GM18520 (cell line): ENCODE results near the gene HK1.
"Not testable (repeated sequence)": the region's sequence is repeated elsewhere in the genome, so short reads cannot be mapped to it uniquely, and the experiment has no call there.

Experiments used
- ATAC-seq: cut with Tn5 transposase; IDR thresholded peaks from one replicate; pipeline ENCODE4 v1.9.1; 2021; ENCODE audit not compliant: unreplicated experiment

Gene HK1

DNA sequence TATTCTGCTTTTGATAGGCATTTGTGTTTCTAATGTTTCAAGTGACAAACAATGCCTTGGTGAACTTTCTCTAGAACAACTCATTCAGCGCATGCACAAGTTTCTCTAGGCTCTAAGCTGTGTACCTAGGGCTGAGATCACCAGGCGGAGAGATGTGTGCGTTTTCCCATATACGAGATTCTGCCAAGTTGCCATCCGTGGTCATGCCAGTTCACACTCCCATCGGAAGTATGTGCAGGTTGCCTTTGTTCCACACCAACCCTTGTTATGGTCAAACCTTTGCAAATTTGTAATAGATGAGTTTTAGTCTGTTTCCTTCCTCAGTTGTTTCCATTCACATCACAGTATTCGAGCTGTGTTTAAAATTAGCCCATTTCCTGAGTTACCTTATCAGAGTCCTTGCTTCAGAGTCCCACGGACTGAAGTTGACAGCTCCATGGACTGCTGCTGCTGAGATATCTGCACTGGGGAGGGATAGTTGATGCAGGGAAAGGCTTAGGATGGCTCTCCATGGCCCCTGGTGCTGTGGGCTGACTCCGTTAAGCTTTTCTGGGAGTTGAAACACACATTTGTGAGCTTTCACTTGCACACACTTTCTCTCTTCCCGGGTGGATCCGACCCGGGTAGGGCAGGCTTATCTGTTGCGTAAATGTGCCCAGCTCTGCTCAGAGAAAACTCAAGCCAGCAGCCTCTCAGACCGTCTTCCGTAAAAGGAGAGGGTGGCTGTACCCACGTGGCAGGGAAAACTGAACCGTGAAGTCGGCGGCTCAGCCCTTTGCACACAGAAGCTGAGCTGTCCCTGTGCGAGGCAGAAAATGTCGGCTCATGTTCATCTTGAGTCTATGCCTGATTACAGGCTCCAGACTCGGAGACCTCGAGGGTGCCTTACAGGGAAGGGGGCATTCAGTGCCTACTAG lies 49.4 kb downstream of the HK1 start:
- ATAC-seq: peak; percentile 65

DNA sequence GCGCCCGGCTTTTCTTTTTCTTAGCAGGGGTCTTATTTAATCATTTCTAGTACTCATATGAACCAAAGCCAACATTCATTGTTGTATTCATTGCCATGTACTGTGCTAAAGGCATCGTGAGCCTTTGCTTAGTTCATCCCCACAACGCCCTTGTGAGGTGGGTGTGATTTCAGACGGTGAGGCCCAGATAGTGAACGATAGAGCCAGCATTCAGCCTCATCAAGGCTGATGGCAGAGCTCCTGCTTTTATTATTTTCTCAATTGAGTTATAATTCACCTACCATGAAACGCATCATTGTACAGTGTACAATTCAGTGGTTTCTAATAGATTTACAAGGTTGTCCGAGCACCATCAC lies 50.1 kb downstream of the HK1 start:
- ATAC-seq: no peak

DNA sequence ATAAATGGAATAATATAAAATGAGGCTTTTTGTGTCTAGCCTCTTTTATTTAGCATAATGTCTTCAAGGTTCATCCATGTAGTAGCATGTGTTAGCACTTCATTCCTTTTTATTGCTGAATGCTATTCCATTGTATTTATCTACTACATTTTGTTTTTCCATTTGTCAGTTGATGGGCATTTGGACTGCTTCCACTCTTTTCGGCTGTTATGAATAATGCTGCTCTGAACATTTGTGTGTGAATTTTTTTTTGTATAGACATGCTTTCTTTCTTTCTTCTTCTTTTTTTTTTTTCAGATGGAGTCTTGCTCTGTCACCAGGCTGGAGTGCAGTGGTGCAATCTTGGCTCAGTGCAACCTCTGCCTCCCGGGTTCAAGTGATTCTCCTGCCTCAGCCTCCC lies 50.6 kb downstream of the HK1 start:
- not testable (repeated sequence) for ATAC-seq

GRCh38 chr10:69329721-69330178 lies 51.5 kb downstream of the HK1 start:
- no peak for ATAC-seq

DNA sequence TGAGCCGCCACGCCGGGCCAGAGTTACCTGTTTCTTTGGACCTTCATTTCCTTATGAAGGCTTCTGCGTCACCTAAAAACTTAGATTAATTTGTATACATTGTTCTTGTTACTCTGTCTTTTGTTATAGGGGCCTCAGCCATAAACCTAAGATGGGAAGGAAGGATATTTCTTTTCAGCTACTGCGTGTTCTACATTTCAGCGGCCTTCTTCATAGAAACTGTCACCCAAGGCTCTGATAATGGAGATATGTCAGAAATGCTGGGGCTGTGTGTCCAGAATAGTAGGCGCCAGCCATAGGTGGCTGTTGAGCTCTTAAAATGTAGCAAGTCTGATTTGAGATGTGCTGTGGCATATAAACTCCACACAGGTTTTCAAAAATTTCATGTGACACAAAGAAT lies 52.9 kb downstream of the HK1 start:
- no peak for ATAC-seq

- no peak for ATAC-seq
Observed at GRCh38 chr10:69332278-69333010, 54.1 kb downstream of the HK1 start.

DNA sequence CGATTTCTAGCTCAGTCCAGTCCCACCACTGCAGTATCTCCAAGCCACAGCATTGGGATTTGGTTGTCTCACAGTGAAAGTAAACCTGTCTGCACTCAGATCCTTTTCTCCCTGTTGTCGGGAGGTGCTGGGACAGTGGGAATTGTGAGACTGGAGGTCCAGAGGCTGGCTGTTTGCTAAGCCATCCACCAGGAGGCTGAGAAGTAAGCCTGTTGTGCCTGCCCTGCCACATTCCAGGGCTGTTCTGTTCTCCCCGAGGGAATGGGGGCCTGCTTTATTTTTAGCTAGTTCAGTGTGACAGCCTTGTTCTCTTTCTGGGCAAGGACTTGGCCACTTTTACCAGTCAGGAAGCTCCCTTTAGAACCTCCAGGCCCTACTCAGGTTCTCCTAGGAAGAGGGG lies 54.9 kb downstream of the HK1 start:
- no peak for ATAC-seq

GRCh38 chr10:69333865-69334301 lies 55.6 kb downstream of the HK1 start:
- not testable (repeated sequence) for ATAC-seq

DNA sequence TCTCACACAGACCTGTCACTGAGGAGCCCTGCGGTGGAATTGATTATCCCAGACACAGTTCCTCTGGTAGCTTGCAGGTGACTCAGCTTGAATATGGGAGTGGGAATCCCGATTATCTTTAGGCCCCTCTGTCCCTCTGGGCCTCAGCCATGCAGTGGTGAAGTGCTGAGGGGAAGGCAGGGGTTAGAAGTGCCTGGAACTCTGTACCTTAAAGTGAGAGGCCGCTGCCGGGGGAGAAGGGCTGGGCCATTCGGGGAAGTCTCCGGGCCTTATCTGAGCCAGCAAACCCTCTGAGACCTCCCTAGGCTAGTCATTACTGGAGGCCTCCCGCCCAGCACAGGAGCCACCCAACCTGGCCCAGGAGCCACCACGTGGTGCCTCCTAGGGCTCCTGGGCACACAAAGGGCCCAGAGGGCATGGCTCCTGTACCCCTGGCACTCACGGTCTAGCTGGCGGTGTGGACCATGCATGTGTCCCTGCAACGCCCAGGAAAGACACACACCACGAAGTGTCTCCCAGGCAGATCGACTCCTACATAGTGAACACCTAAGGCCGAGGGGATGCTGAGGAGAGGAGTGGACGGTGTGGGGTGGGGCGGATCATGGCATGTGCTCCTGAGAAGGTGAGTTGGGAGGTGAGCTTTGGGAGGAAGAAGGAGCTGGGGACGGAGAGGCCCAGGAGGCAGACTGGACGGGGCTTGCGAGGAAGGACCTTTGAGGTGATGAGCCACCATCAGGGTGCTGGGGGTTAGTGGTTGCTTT lies 56.2 kb downstream of the HK1 start:
- no peak for ATAC-seq

GRCh38 chr10:69335063-69335587 lies 56.8 kb downstream of the HK1 start:
- ATAC-seq: no peak

DNA sequence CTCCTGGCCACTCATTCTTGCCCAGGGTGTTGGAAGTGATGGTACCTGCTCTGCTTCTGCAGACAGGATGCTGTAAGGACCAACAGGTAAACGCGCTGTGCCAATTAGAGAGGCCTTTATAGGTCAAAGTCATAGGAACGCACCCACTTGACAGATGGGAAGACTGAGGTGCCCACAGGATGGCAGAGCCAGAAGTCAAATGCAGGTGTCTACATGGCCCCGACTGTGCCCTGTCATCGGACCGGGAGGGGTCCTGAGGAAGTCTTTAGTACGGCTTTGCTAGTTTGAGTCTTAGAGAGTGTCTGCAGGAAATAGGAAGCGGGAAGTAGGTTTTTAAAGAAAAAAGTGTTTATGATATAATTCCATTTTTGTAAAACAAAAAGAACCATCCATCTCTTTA lies 57.3 kb downstream of the HK1 start:
- ATAC-seq: no peak

GRCh38 chr10:69336952-69337295 lies 58.6 kb downstream of the HK1 start:
- no peak for ATAC-seq

DNA sequence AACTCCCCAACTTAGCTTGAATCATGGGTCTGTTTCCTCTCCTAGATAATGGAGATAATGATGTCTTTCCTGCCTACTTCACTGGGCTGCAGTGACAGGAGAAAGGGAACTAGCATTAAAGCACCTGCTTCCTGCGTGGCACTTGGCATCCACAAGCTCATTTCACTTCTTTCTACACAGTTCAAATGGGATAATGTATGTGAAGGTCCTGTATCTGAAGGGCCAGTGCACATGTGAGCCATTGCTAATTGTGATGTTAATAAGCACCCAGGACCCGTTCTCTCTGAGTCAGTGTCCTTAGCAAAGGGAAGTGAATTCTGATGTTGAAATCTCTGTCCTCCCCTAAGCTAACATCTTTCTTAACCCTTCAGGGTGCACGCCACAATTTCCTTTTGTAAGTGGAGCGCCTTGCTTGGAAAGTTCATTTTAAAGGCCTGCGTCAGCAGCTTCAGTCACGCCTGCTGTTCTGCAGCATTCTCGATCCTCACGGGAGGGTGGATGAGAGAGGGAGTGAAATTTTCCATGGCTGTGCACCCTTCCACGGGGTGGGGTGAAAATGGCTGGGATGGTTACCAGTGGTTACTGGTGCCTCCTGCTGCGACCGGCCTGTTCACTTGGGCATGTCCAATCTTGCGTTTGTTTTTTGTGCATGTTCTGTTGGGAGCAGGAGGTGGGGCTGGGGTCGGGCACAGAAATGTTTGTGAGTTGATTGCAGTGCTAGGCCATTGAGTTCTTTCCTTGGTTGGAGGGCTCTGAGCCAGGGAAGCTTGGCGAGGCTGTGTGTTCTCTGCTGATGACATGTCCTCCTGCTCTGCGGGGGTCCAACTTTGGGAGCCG lies 59.2 kb downstream of the HK1 start:
- no peak for ATAC-seq

DNA sequence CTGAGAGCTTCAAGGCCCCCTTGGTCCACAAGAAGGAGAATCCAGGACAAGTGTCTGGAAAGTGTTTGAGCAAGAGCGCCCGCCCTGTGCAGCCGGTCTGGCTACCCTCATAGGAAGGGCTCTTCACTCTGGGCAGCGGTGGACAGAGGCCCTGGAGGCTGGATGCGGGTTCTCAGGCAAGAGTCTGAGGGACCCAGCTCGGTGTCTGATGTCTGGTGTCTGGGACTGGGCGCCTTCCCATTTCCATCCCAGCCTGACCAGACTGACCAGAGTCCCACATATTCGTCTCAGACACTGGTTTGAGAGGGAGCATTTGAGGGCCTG lies 59.8 kb downstream of the HK1 start:
- ATAC-seq: no peak

DNA sequence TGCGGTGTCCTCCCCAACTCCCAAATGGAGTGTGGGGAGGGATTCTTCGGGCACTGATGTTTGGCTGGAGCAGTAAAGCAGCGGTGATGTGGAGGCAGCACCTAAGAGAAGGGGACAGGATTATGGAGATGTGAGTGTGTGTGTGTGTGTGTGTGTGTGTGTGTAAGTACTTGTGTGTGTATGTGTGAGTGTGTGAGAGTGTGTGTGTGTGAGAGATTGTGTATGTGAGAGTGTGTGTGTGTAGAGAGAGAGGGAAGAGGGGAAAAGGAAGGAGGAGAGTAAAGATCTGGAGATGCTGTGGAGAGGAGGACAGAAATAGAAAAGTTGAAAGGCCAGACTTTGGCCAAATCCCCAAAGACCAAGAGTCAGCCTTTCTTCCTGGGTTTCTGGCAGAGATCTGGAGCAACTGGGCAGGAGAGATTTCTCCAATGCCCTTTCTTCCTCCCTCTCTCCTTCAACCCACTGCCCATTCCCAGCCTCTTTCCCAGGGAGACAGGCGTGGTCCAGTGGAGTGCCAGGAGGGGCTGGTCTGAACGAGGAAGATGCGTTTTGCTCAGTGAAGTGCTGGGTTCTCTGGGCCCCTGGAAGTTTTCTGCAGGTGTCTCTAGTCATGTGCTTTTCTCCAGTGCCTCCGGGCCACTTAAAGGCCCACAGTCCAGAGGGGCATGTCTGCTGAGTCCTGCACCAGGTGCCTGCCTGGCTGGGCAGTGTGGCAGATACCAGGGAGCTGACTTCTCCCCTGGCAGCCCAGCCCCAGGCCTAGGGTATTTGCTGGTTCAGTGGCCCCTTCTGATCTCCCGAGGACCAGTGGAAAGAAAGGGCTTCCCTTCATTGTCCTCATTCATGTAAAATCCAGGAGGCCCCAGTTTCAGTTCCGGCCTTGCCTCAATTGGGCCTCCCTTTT lies 60.5 kb downstream of the HK1 start:
- no peak for ATAC-seq

GRCh38 chr10:69340695-69341094 lies 62.4 kb downstream of the HK1 start:
- no peak for ATAC-seq

GRCh38 chr10:69343905-69344304 lies 65.6 kb downstream of the HK1 start:
- ATAC-seq: no peak

- no peak for ATAC-seq
Observed at GRCh38 chr10:69344591-69345252, 66.4 kb downstream of the HK1 start.

DNA sequence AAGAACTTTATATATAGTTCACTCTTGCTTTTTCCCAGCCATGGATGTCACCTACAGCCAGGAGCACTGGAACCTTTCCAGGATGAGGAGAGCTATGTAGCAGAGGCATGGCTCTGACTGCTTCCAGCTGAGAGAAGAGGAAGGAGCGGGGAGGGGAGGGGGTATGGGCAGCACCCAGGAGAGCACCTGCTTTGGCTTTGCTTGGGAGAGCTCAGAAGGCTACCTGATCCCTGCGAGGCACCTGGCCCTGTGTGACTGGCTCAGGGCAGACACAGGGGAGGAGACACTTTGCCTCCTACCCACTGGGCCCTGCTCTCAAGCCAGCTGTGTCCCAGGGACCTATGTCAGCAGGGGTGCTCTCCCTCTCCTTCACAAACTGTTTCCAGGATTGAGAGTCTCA lies 67.1 kb downstream of the HK1 start:
- ATAC-seq: no peak
